WI38 (cell line): ENCODE measurements around the gene SFXN5.

Source experiments
- H3K4me3 ChIP-seq: 2 replicates; pipeline ENCODE4 v1.5.1; 2011; ENCODE audit warnings: low read depth, mild to moderate bottlenecking, control low read depth, low read length
- CTCF ChIP-seq: IDR thresholded peaks from 2 replicates; pipeline ENCODE4 v1.5.1; 2012; ENCODE audit warnings: low read depth, mild to moderate bottlenecking, control low read depth, low read length

Gene SFXN5

GRCh38 chr2:73092146-73092783 lies 20.8 kb upstream of the SFXN5 start:
- no peak for TF ChIP-seq CTCF

GRCh38 chr2:73091696-73092095 lies 20.2 kb upstream of the SFXN5 start:
- H3K4me3 ChIP-seq, result no peak overlapping the region

More at GRCh38 chr2:73092146-73092783, 20.8 kb upstream of the SFXN5 start:
- H3K4me3 ChIP-seq, result no peak overlapping the region

GRCh38 chr2:73091164-73091563 lies 19.7 kb upstream of the SFXN5 start:
- H3K4me3 ChIP-seq, result no peak overlapping the region
- TF ChIP-seq CTCF, result no peak

More at GRCh38 chr2:73091696-73092095, 20.2 kb upstream of the SFXN5 start:
- no peak for TF ChIP-seq CTCF

- peak overlapping the region; percentile 33; the same call in 1 of the 2 replicates for H3K4me3 ChIP-seq
- no peak for TF ChIP-seq CTCF
These were observed 17.9 kb upstream of the SFXN5 start for GRCh38 chr2:73089270-73090030.

GRCh38 chr2:73088703-73089102 lies 17.2 kb upstream of the SFXN5 start:
- peak overlapping the region; percentile 33; the same call in 1 of the 2 replicates for H3K4me3 ChIP-seq
- no peak for TF ChIP-seq CTCF

GRCh38 chr2:73088211-73088610 lies 16.7 kb upstream of the SFXN5 start:
- TF ChIP-seq CTCF, result no peak
- H3K4me3 ChIP-seq, result no peak overlapping the region

GRCh38 chr2:73087311-73087710 lies 15.8 kb upstream of the SFXN5 start:
- H3K4me3 ChIP-seq, result peak overlapping the region; percentile 6; the same call in 1 of the 2 replicates
- TF ChIP-seq CTCF, result no peak
